Nephron (organoid): Measurements from ENCODE around the gene RASA2.

Source experiments
- H3K27ac Mint-ChIP-seq, 3 experiments: 2 replicates each; pipeline ENCODE4 v1.8.0; 2020; ENCODE audit warnings: mixed read lengths in 3 of 3, mild to moderate bottlenecking in 2 of 3, moderate library complexity in 1 of 3
- H3K27me3 Mint-ChIP-seq: 2 replicates; pipeline ENCODE4 v1.8.0; 2021; ENCODE audit warnings: low read depth, mild to moderate bottlenecking, moderate library complexity, mixed read lengths
- H3K36me3 Mint-ChIP-seq: 2 replicates; pipeline ENCODE4 v1.8.0; 2020; ENCODE audit warnings: low read depth, mixed read lengths
- H3K4me1 Mint-ChIP-seq: 2 replicates; pipeline ENCODE4 v1.8.0; 2020; ENCODE audit warnings: mixed read lengths
- H3K4me3 Mint-ChIP-seq, 3 experiments: 2 replicates each; pipeline ENCODE4 v1.8.0; 2020; ENCODE audit warnings: mild to moderate bottlenecking in 3 of 3, mixed read lengths in 3 of 3, moderate library complexity in 2 of 3
- H3K9me3 Mint-ChIP-seq: 2 replicates; pipeline ENCODE4 v1.8.0; 2020; ENCODE audit warnings: mixed read lengths
- TF ChIP-seq, protein P1 (sequence below), 3 experiments: fragments of 200-600 bp; sonication (generic); IDR thresholded peaks; one replicate each; pipeline ENCODE4 v1.5.0; 2021; ENCODE audit warnings: antibody characterized with exemption in 3 of 3; ENCODE audit not compliant: unreplicated experiment in 3 of 3

Gene RASA2

DNA sequence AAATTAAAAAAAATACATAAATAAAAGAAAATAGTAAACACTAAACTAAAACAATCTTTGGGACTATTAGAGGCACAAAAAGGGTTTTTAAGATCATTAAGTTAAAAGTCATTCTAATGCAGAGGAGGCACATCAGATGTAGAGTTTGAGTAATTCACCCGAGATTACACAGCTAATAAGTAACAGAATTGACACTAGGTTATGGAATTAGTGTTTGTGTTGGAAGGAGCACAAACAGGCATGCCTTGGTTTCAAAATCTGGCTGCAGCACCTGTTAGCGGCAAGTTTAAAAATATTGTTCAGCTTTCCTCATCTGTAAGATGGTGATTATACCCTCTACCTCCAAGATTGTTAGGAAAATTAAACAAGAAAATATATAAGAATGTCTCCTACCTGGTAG, 39.0 kb downstream of the RASA2 start:
- TF ChIP-seq, protein P1, sequence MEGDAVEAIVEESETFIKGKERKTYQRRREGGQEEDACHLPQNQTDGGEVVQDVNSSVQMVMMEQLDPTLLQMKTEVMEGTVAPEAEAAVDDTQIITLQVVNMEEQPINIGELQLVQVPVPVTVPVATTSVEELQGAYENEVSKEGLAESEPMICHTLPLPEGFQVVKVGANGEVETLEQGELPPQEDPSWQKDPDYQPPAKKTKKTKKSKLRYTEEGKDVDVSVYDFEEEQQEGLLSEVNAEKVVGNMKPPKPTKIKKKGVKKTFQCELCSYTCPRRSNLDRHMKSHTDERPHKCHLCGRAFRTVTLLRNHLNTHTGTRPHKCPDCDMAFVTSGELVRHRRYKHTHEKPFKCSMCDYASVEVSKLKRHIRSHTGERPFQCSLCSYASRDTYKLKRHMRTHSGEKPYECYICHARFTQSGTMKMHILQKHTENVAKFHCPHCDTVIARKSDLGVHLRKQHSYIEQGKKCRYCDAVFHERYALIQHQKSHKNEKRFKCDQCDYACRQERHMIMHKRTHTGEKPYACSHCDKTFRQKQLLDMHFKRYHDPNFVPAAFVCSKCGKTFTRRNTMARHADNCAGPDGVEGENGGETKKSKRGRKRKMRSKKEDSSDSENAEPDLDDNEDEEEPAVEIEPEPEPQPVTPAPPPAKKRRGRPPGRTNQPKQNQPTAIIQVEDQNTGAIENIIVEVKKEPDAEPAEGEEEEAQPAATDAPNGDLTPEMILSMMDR (IDR thresholded peaks at IDR 0.05; ENCODE audit: unreplicated experiment in 3 of 3): no peak
- Mint-ChIP-seq H3K36me3 (peaks cover 14% of the 10 kb centered on the region), H3K27ac (peak overlapping the region in 1 of 3 experiments; percentile 55)

DNA sequence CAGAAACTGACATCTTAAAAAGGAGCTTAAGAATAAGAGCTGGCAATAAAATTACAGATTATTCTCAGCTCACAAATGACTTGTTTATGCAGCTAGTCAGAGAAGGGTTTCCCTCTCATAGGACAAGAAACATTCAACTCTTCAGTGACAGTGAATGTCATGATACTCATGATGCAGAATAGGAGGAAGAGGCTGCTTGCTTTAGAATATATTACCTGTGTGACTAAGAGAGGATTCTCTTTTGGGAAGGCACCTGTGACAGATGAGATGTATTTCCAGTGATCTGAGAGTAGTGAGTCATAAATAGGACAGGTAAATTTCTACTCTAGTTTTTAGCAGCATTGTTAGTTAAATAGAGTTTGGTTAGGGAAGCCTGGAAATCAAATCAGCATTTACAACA, 39.9 kb downstream of the RASA2 start:
- H3K36me3 Mint-ChIP-seq: peaks cover 11% of the 10 kb centered on the region
- H3K4me1 Mint-ChIP-seq: peaks cover 14% of the 10 kb centered on the region
- no peaks in the 10 kb centered on the region for H3K27me3 Mint-ChIP-seq
- H3K4me3 Mint-ChIP-seq: no peak overlapping the region
- TF ChIP-seq, protein P1 (IDR thresholded peaks at IDR 0.05; ENCODE audit: unreplicated experiment in 3 of 3): no peak
- no peaks in the 10 kb centered on the region for H3K9me3 Mint-ChIP-seq
- H3K27ac Mint-ChIP-seq: peak overlapping the region in 1 of 3 experiments; percentile 55

More for the DNA sequence above, 39.0 kb downstream of the RASA2 start:
- no peak overlapping the region for H3K4me3 Mint-ChIP-seq
- no peaks in the 10 kb centered on the region for H3K9me3 Mint-ChIP-seq
- H3K4me1 Mint-ChIP-seq: peaks cover 12% of the 10 kb centered on the region
- no peaks in the 10 kb centered on the region for H3K27me3 Mint-ChIP-seq

DNA sequence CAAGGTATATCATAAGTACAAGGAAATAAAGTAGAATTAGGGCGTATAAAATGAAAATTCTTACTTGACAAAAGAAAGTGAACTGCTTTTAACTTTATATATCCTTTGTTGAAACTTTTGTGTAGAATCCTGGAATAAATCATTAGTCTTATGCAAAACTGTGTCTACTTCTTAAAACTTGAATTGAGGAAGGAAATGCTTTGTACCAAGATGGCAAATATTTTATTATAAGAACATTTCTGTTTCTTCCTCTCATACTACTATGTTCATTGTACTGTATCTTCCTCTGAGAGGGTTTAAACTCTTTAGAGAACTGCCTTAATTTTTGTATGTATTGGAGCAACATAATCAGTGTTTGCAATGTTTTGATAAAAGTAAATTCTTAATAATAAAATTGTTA, 42.0 kb downstream of the RASA2 start:
- Mint-ChIP-seq H3K9me3 (no peaks in the 10 kb centered on the region), H3K4me3 (no peak overlapping the region), H3K36me3 (peaks cover 6% of the 10 kb centered on the region), H3K27me3 (no peaks in the 10 kb centered on the region), H3K27ac (no peak overlapping the region), H3K4me1 (peaks cover 14% of the 10 kb centered on the region)
- TF ChIP-seq, protein P1 (IDR thresholded peaks at IDR 0.05; ENCODE audit: unreplicated experiment in 3 of 3): no peak

DNA sequence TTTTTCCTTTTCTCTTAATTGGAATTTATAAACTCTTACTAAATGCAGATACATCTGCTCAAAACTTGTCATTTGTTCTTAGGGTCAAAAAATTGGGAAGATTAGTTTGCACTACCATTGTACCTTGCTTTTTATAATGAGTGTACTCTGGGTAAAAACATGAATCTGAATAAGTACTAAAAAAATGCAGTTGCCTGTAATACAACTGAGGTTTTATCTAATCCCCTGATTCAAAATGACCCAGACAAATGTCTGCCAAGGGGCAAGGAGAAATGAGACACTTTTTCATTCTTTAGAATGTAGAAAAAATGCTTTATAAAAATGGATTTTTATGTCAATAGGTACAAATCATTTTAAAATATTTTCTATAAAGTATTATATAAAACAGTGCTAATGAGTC, 42.4 kb downstream of the RASA2 start:
- H3K27me3 Mint-ChIP-seq: no peaks in the 10 kb centered on the region
- no peaks in the 10 kb centered on the region for H3K9me3 Mint-ChIP-seq
- TF ChIP-seq, protein P1 (IDR thresholded peaks at IDR 0.05; ENCODE audit: unreplicated experiment in 3 of 3): no peak
- no peak overlapping the region for H3K4me3 Mint-ChIP-seq
- H3K36me3 Mint-ChIP-seq: peaks cover 3% of the 10 kb centered on the region
- H3K4me1 Mint-ChIP-seq: peaks cover 14% of the 10 kb centered on the region
- H3K27ac Mint-ChIP-seq: no peak overlapping the region

DNA sequence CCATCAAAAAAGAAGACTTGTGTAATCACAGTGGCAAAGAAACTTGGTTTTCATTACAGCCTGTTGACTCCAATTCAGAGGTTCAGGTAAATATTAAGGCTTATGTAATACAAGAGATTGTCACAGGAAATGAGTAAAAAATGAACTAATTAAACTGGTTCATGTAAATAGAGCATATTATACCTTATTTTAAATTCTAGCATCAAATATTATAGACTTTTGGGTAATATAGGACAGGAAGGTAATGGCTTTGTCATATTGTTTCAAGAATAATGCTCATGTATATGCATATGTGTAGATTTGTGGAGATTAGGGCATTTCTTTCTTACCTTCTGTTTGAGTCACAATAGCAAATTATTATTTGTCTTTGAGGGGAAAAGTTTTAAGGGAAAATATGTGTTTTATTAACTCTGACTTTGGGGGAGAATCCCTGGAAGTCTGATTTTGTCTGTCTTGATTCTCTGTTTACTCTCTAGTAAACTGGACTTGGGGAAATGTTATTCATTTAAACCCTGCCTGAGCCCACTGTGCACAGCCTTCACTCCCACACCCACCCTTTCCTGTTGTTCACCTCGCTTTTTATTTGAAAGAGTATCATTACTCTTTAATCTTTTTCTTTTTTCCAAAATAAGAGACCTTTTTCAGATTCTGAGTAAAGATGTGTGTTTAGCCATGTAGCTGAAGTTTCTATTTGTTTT, 43.0 kb downstream of the RASA2 start:
- no peak overlapping the region for H3K4me3 Mint-ChIP-seq
- no peaks in the 10 kb centered on the region for H3K9me3 Mint-ChIP-seq
- TF ChIP-seq, protein P1 (IDR thresholded peaks at IDR 0.05; ENCODE audit: unreplicated experiment in 3 of 3): no peak
- H3K27ac Mint-ChIP-seq: peak overlapping the region; percentile 74 to 85 (median 75)
- H3K27me3 Mint-ChIP-seq: no peaks in the 10 kb centered on the region
- peaks cover 3% of the 10 kb centered on the region for H3K36me3 Mint-ChIP-seq
- H3K4me1 Mint-ChIP-seq: peaks cover 14% of the 10 kb centered on the region

DNA sequence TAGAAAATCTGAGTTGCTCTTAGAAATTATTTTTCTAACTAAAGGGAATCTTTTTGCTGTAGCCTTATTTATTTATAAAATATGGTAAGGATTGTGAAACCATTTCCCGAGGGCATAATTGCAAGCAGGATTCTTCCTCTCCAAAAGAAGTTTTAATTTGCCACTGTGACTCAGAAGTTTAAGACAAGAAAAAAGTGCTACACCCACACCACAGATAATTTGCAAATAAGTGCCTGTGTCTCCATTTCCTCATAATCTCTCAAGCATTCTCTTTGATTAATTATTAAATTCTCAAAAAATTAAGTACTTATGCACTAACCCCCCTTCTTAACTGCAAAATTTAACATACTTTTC, 43.6 kb downstream of the RASA2 start:
- peak overlapping the region; percentile 74 to 85 (median 75) for H3K27ac Mint-ChIP-seq
- TF ChIP-seq, protein P1 (IDR thresholded peaks at IDR 0.05; ENCODE audit: unreplicated experiment in 3 of 3): no peak
- H3K27me3 Mint-ChIP-seq: no peaks in the 10 kb centered on the region

More for the DNA sequence above, 43.6 kb downstream of the RASA2 start:
- H3K9me3 Mint-ChIP-seq: no peaks in the 10 kb centered on the region
- H3K4me3 Mint-ChIP-seq: no peak overlapping the region
- H3K4me1 Mint-ChIP-seq: peaks cover 14% of the 10 kb centered on the region
- H3K36me3 Mint-ChIP-seq: peaks cover 6% of the 10 kb centered on the region
